Osteoblast (primary cell): ENCODE data around the gene CUX1. TPM values are rescaled to one million over a fixed set of nuclear protein-coding genes. Genes with fewer than 3 reads are reported as not detected.

Source experiments
- DNase-seq: peaks from one replicate; pipeline ENCODE4 v3.0.0; 2011; ENCODE audit warnings: low spot score, mixed read lengths; ENCODE audit not compliant: insufficient read length; ENCODE audit errors: missing footprints
- H2AFZ ChIP-seq: 2 replicates; pipeline ENCODE4 v1.6.0; 2011; ENCODE audit warnings: mild to moderate bottlenecking, low read length
- H3K27ac ChIP-seq: 2 replicates; pipeline ENCODE4 v1.5.1; 2011; ENCODE audit warnings: mild to moderate bottlenecking, low read depth, low read length, moderate library complexity
- H3K27me3 ChIP-seq: 2 replicates; pipeline ENCODE4 v1.6.0; 2012; ENCODE audit warnings: mild to moderate bottlenecking, control low read depth, inconsistent platforms, low read length, moderate library complexity; ENCODE audit not compliant: insufficient read depth
- H3K36me3 ChIP-seq: 2 replicates; pipeline ENCODE4 v1.5.1; 2011; ENCODE audit warnings: mild to moderate bottlenecking, low read length, control low read depth, moderate library complexity; ENCODE audit not compliant: insufficient read depth
- H3K4me1 ChIP-seq: 2 replicates; pipeline ENCODE4 v1.5.1; 2011; ENCODE audit warnings: mild to moderate bottlenecking, low read length, control low read depth, moderate library complexity; ENCODE audit not compliant: insufficient read depth
- H3K4me2 ChIP-seq: 2 replicates; pipeline ENCODE4 v1.6.0; 2011; ENCODE audit warnings: mild to moderate bottlenecking, low read length; ENCODE audit not compliant: insufficient read depth
- H3K4me3 ChIP-seq: fragments of 200-600 bp; sonication (generic); 3 replicates; pipeline ENCODE4 v1.5.1; 2012; ENCODE audit warnings: mild to moderate bottlenecking, low read length, inconsistent platforms; ENCODE audit not compliant: insufficient read depth
- H3K79me2 ChIP-seq: 2 replicates; pipeline ENCODE4 v1.6.0; 2012; ENCODE audit warnings: mild to moderate bottlenecking, low read length, control low read depth, inconsistent platforms; ENCODE audit not compliant: insufficient read depth
- H3K9me3 ChIP-seq: 2 replicates; pipeline ENCODE4 v1.5.1; 2011; ENCODE audit warnings: low read depth, low read length, control low read depth
- H4K20me1 ChIP-seq: 2 replicates; pipeline ENCODE4 v1.6.0; 2012; ENCODE audit warnings: mild to moderate bottlenecking, low read length, control low read depth; ENCODE audit not compliant: insufficient read depth
- total RNA-seq: library from RNA; depleted of rRNA; stranded (reverse); fragments of >200 nt; gene quantifications from 2 replicates; pipeline ENCODE4 v1.2.3, GENCODE V29; 2012
- TF ChIP-seq, protein P1 (sequence below): IDR thresholded peaks from 2 replicates; pipeline ENCODE4 v1.5.1; 2011; ENCODE audit warnings: mild to moderate bottlenecking, low read depth, low read length, moderate library complexity; ENCODE audit errors: extremely low read depth

CUX1 gene
- total RNA-seq, 1 donor = 41.6 TPM

DNA sequence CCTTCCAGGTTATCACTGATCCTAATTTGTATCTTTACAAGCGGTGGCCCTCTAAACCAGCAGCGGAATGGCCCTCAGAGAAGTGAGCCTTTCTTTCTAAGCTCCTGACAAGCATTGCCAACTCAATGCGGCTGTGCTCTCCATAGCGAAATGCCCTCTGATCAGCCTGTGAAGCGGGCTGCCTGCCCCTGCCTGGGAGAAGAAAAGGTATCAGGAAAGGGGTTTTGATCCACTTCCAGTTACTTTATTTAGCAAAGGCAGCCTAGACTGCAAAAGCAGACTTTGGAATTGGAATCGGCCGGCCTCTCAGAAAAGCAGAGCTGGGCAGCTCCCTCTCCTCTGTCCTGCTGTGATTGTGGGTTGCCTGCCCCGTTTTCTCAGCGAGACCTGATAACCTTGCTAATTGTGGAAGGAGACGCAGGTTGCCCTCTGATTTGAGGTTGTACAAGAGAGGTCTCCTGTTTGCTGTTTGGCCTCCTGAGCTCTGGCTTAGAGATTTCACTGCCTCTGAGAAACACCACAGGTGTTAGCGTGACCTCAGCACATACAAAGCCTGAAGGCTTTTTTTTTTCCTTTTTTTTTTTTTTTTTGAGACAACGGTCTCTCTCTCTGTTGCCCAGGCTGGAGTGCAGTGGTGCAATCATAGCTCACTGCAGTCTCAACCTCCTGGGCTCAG, 415.3 kb downstream of the CUX1 start:
- no peak overlapping the region for H3K4me3 ChIP-seq
- peaks cover 7% of the 10 kb centered on the region for H4K20me1 ChIP-seq
- H3K79me2 ChIP-seq = no peaks in the 10 kb centered on the region
- peaks cover 12% of the 10 kb centered on the region for H3K36me3 ChIP-seq
- no peaks in the 10 kb centered on the region for H3K27me3 ChIP-seq
- TF ChIP-seq, protein P1, sequence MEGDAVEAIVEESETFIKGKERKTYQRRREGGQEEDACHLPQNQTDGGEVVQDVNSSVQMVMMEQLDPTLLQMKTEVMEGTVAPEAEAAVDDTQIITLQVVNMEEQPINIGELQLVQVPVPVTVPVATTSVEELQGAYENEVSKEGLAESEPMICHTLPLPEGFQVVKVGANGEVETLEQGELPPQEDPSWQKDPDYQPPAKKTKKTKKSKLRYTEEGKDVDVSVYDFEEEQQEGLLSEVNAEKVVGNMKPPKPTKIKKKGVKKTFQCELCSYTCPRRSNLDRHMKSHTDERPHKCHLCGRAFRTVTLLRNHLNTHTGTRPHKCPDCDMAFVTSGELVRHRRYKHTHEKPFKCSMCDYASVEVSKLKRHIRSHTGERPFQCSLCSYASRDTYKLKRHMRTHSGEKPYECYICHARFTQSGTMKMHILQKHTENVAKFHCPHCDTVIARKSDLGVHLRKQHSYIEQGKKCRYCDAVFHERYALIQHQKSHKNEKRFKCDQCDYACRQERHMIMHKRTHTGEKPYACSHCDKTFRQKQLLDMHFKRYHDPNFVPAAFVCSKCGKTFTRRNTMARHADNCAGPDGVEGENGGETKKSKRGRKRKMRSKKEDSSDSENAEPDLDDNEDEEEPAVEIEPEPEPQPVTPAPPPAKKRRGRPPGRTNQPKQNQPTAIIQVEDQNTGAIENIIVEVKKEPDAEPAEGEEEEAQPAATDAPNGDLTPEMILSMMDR = no peak
- no peak overlapping the region for H3K27ac ChIP-seq
- H2AFZ ChIP-seq = no peak overlapping the region
- no peak for DNase-seq
- H3K4me1 ChIP-seq = no peaks in the 10 kb centered on the region
- H3K4me2 ChIP-seq = no peak overlapping the region
- H3K9me3 ChIP-seq = no peaks in the 10 kb centered on the region

DNA sequence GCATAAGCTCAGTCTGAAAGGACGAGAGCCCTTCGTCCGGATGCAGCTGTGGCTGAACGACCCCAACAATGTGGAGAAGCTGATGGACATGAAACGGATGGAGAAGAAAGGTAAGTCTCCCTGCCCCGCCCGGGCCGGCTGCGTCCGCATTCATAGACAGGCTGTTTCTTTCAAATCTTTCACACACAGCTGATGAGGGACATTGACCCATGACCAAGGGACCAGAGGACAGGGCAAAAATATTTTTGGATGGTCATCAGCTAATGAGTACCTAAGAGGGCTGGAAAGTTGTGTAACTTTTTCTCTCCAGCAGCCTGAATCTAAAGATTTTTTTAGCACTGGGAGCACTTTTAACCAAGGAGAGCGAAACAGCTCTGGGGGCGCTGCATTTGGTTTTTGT, 416.7 kb downstream of the CUX1 start:
- Histone ChIP-seq H4K20me1 (peaks cover 7% of the 10 kb centered on the region), H3K79me2 (no peaks in the 10 kb centered on the region), H3K27me3 (no peaks in the 10 kb centered on the region), H3K36me3 (peaks cover 12% of the 10 kb centered on the region), H2AFZ (no peak overlapping the region), H3K4me1 (no peaks in the 10 kb centered on the region), H3K27ac (no peak overlapping the region), H3K4me2 (no peak overlapping the region), H3K4me3 (no peak overlapping the region), H3K9me3 (no peaks in the 10 kb centered on the region)
- TF ChIP-seq, protein P1 = no peak
- DNase-seq = no peak

DNA sequence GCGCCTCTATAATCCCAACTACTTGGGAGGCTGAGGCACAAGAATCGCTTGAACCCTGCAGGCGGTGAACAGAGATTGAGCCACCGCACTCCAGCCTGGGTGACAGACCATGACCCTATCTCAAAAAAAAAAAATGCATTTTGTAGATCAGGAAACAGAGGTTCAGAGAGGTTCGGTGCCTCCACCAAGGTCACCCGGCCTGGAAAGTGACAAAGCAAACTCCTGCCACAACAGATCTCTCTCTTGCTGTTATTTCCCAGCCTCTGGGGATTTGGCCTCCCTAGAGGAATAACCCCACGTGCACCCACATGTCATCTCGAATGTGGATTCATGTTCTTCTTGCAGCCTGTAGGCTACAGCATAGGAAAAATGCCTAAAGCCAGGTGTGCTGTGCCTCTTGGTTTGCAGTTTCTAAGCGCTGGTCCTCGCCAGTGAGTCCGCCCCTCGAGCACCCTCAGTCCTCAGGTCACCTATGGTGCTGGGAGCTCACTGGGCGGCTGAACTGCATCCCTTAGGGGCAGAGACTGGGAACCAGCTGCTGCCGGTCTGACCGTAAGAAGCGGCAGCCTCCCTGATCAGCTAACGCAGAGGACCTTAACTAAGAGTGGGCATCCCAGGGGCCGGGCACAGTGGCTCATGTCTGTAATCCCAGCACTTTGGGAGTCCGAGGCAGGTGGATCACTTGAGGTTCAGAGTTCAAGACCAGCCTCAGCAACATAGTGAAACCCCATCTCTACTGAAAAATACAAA, 417.6 kb downstream of the CUX1 start:
- Histone ChIP-seq H3K4me1 (no peaks in the 10 kb centered on the region), H3K4me2 (no peak overlapping the region), H3K27me3 (no peaks in the 10 kb centered on the region), H4K20me1 (peaks cover 7% of the 10 kb centered on the region), H3K4me3 (no peak overlapping the region), H3K36me3 (peaks cover 12% of the 10 kb centered on the region), H3K9me3 (no peaks in the 10 kb centered on the region), H3K79me2 (no peaks in the 10 kb centered on the region), H3K27ac (no peak overlapping the region), H2AFZ (no peak overlapping the region)
- DNase-seq = no peak
- TF ChIP-seq, protein P1 = no peak

DNA sequence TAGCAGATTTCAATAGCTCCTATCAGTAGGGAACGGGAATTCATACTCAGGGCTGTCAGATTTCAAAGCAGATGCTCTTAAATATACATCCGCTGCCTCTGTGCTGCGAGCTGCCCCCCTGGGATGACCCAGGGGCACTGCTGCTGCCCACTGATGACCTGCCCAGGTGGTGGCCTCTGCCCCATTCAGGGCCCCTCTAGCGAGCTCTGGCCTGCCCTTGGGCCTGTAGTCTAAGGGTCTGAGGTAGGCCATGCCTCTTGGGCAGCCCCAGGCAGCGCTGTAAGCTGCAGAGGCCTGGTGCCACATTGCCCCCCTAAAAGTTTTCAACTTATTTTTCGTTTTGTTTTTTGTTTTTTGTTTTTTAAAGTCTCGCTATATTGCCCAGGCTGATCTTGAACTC, 418.7 kb downstream of the CUX1 start:
- peaks cover 7% of the 10 kb centered on the region for H4K20me1 ChIP-seq

More for the DNA sequence above, 418.7 kb downstream of the CUX1 start:
- Histone ChIP-seq H3K4me1 (no peaks in the 10 kb centered on the region), H3K27me3 (no peaks in the 10 kb centered on the region), H3K27ac (no peak overlapping the region), H2AFZ (no peak overlapping the region), H3K4me3 (no peak overlapping the region), H3K9me3 (no peaks in the 10 kb centered on the region), H3K79me2 (no peaks in the 10 kb centered on the region), H3K36me3 (peaks cover 16% of the 10 kb centered on the region), H3K4me2 (no peak overlapping the region)
- TF ChIP-seq, protein P1 = no peak
- no peak for DNase-seq
